HG03095 (cell line): ENCODE results near the gene KCNC3.
"Not testable (repeated sequence)": the region's sequence is repeated elsewhere in the genome, so short reads cannot be mapped to it uniquely, and the experiment has no call there.

Experiments
- ATAC-seq: cut with Tn5 transposase; IDR thresholded peaks from one replicate; pipeline ENCODE4 v1.9.1; 2021; ENCODE audit warnings: moderate library complexity; ENCODE audit not compliant: unreplicated experiment

Gene KCNC3

DNA sequence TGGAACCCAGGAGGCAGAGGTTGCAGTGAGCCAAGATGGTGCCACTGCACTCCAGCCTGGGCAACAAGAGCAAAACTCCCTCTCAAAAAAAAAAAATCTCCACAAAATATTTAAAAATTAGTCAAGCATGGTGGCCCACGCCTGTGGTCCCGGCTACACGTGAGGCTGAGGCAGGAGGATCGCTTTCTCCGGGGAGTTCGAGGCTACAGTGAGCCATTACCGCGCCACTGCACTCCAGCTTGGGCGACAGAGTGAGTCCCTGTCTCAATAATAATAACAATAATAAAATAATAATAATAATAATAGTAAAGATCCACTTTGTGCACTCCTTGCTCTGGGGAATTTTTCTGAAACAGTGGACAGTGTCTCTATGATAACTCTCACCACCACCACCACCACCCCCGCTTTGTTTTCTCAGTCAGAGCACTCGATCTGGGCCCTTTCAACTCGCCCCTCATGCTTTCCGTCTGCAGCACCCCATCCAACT lies 27.6 kb upstream of the KCNC3 start:
- no peak for ATAC-seq

DNA sequence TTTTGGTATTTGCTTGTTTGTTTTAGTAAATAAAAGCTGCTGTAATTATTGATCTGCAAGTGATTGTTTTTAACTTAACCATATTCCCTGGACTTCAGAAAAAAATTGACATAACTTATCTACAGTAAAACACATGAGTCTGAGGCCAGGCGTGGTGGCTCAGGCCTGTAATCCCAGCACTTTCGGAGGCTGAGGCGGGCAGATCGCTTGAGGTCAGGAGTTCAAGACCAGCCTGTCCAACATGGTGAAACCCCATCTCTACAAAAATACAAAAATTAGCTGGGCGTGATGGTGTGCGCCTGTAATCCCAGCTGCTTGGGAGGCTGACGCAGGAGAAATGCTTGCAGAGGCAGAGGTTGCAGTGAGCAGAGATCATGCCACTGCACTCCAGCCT lies 24.3 kb upstream of the KCNC3 start:
- ATAC-seq, result not testable (repeated sequence)

DNA sequence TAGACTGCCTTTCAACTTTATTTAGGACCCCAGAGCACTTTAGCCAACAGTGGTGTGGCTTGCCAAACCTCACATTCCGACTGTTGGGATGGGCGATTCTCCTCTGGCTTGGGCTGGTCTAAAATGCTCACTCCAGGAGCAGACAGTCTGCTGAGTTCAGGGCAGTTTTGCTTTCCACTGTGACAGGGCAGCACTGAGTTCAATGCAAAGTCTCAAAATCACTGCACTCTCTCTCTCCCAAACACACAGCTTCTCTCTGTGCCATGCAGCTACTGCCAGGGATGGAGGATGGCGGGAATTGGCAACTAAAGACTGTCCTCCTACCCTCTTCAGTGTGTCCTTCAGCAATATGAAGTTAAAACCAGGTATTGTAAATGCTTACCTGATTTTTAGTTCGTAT lies 23.1 kb upstream of the KCNC3 start:
- ATAC-seq, result no peak

DNA sequence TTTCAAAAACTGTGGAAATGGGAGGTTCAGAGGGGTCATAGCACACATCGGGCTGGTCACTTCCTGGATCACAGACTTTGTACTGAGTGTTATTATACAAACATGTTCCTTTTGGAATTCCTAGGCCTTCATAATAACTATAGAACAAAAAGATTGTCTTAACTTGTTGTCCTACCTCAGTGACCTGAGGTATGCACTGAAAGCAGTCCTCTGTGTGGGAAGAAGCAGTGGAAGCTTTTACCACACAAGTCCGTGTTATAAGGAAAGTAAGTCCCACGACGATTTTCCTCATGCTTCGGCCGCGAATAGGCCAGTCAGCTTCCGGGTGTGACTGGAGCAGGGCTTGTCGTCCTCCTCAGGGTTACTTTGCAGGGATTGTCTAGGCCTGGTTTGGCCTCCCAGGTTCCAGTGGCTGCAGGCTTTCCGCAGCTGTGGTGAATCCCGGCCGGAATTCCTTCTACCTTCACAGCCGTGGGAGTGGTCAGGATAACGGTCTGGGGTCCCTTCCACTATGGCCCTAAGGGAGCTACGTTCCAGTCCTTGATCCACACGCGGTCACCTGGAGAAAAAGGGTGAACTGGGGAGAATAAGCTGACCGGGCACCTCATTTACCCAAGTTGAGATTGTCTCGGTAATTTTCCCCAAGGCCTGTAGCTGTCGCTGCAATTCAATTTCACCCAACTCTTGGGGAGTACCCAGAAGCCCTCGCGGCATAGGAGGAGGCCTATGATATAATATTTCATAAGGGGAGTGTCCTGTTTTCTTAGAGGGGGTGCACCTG lies 20.3 kb upstream of the KCNC3 start:
- ATAC-seq, result no peak

DNA sequence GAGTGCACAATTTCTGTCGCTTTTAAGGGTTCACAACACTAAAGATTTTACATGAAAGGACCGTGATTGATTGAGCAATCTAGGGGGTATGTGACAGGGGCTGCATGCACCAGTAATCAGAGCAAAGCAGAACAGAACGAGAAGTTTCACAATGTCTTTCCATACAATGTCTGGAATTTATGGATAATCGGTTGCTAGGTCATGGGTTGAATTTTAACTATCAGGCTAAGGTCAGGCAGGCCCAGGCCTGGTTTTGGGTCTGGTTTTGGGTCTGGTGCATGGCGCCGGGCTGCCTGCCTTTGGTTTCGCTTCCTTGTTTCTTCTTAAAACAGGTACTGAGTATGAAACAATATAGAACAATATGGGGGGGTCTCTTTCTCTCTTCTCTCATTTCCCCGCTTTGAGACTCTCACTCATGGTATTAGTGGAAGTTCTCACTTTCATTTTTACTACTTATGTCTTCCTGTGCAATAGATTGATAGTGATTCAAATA lies 18.0 kb upstream of the KCNC3 start:
- ATAC-seq, result not testable (repeated sequence)

DNA sequence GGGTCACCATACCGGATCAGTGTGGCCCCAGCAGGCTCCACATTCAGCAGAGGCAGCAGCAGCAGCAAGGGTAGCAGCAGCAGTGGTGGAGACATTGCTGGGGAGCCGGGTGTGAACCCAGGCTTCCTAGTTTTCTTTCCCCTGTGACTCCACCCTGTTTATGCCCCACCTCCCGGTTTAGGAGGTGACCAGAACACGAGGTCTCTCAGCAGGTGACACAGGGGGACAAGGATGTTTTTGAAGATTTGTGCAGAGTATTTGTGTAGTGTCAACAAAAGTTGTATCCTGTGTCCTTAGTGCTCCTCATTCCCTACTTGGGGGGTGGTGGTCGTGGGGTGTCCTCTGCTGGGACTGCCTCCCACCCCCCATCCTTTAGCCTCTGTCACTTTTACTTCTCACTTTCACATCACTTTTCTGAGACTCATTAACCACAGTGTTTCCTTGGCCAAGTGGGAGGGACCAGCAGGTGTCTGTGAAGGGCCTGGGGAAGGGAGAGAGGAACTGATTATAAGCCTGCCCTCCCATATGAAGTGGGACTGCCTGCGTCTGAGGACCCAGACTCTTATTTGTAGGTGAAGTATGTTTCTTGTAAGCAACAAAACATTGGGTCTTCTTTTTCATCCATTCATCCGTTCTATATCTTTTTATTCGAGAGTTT lies 15.6 kb upstream of the KCNC3 start:
- no peak for ATAC-seq

DNA sequence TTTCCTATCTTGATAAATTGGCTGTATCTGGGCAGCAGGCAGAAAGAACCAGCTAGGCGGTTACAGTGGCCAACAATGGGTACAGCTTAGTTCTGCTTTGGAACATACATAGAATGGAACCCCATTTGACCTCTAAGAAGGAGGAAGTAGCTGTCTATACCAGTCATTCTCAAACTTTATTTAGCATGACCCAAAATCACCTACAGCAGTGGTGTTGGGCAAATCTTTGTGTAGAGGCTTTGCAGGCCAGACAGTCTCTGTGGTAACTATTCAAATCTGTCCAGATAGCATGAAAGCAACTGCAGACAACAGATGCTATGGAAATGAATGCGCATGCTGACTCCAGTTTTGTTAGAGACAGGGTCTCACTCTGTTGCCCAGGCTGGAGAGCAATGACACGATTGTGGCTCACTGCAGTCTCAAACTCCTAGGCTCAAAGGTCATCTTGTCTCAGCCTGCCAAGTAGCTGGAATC lies 12.0 kb upstream of the KCNC3 start:
- peak; percentile 49 for ATAC-seq

DNA sequence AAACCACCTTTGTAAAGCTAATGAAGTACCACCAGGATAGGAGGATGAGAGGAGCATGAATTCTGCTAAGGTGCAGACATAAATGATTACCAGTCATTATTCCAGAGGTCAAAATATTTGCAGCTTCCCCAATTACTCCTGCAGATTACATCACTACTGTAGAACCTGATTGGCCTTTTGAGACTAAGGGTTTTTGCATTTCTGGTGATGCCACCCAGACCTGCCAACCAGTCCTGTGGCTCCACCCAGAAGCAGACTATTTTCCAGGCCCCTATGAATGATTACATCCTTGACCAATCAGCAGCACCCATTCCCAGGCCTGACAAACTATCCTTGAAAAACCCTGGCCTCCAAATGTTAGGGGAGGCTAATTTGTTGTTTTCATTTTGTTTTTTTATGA lies 11.2 kb upstream of the KCNC3 start:
- ATAC-seq, result no peak

DNA sequence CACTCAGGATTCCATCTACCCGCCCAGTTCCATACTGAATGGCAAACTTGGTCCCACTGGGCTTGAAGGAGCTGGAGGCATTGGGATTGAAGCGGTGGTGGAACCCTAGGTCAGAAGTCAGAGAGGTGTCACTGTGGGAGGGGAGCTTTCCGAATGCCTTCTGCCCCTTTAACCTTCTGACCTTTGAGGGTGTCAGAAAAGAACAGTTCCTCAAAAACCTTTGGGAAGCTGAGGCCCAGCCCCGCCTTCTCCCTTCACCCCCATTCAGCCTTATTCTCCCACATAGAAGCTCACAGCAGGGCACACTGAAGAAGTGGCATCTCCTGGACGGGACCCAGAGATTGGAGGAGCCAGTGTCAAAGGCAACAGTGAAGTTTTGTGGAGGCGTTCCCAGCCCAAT lies 7.9 kb upstream of the KCNC3 start:
- ATAC-seq, result not testable (repeated sequence)

DNA sequence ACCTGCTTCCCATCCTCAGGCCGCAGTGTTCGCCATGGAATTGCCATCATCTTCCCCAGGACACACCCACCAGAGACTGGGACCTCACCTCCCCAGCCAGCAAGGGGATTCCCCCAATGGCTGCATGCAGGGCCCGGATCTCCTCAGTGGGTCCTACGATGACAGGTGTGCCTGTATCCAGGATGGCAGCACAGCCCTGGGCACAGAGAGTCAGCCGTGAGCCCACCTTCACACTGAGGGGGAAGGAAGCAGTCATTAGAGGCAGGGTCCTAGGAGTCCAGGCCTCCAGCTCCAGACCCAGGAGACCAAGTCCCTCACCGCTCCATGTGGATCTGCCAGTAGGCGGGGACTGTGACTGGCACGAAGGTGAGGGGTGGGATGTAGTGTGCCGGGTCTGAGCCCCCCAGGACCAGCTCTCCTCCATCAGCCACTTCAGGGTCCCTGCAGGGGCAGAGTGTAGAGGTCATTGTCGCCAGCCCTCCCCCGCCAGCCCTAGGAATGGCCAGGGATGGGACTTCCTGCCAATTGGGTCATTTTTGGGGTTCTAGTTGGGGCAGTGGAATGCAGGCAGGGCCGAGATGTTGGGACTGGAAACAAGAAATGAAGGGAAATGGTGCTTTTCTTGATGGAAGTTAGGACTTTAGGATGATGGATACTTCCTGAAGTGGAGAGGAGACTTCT lies 5.7 kb upstream of the KCNC3 start:
- ATAC-seq, result no peak

DNA sequence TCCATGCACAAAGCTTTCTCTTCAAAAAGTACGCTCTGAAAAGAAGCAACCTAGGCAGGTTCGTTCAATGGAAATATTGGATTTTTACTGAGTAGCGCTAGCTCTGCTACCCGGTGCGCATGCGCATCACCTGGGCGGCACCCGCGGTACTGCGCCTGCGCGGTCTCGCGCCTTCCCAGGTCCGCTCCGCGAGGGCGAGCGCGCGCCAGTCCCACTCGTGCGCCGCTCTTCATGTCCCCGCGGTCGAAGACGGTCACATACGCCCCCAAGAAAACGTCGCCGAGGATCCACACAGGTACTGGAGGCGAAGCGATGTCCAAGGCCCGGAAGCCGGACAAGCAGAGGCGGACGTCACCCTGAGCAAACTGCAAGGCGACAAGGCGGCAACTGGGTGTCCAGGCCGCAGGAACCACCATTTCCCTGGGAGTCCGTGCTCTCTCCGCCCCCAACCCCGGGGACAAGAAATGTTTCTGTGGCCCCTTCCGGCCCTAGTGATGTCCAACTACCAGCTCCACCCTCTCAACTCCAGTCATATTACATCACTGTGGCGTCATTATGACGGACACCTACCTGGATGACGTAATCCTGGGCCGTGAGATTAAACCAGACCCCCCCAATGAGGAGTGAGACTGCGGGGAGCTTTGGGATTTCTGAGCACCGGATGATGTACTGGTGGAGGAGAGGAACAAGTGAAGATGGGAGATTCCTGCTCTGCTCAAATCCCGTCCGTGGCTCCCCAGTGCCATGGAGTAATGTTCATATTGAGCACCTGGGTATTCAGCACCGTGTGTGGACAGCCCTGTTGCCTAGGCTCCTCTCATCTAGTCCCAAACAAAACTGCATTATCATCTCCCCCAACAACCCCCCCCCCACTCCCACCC lies 4.8 kb upstream of the KCNC3 start:
- ATAC-seq, result peak; percentile 6

DNA sequence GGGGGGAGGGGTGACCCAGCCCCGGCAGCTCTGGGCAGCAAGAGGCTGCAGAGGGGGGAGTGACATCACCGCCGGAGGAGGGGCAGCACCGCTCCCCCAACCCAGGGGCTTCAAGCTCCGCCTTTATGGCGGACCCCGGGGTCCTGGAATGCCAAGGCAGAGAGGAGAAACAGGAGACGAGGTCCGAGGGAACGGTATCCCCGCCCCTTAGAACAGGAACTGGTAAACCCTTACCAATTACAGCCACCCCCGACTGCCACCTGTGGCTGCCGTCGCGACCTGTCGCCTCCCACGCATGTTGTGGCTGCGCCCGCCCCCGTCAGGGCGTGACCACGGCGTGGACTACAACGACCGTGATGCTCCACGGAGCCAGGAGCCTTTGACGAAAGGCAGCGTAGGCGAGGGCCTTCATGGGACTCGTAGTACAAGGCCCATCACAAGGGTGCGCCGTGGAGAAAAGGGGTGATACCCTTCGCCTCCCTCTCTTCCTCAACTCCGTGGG lies 4.1 kb upstream of the KCNC3 start:
- peak; percentile 35 for ATAC-seq

DNA sequence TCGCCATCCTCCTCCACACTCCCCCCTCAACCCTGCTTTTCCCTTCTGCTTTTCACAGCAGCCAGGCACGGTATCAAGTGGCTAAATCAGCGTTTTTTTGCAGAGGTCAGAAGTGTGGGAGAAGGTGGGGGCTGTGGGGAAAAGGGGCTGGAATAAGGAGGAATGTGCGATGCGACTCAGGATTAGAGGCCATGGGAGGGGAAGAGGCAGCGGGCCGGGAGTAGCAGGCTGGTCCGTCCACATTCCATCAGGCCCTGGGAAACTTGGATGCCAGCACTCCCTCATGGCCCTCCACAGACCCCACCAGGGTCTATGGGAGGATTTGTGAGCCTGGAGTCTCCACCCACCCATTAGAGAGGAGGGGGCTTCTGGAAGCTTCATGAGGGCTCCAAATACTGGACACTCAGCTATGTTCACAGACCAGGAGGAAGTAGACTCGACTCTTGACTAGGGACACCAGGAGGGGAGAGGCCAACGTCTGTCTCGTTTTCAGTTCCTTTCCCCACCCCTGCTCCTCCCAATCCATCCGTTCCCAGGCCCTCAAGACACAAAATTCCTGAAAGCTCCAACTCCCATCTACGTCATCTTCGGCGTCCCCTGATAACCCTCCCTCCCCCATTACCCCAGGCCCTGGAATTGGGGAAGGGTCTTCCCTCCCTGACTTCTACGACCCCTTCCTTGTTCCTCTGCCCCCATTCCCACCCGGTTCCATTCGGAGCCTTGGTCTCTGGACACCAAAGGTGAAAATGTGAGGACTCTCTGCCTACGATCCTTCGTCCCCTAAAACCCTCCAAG lies 3.3 kb upstream of the KCNC3 start:
- no peak for ATAC-seq

DNA sequence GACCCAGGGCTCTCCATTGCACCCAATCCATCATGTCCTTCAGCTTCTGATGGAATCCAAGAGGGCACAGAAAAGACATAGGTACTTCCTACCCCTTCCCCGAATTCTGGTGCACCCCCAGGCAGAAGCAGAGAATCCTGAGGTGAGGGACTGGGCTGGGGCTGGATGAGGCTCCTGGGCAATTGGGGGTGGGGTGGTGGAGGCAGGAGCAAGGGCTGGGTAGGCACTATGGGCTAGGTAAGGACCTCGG lies 2.7 kb upstream of the KCNC3 start:
- ATAC-seq, result no peak

DNA sequence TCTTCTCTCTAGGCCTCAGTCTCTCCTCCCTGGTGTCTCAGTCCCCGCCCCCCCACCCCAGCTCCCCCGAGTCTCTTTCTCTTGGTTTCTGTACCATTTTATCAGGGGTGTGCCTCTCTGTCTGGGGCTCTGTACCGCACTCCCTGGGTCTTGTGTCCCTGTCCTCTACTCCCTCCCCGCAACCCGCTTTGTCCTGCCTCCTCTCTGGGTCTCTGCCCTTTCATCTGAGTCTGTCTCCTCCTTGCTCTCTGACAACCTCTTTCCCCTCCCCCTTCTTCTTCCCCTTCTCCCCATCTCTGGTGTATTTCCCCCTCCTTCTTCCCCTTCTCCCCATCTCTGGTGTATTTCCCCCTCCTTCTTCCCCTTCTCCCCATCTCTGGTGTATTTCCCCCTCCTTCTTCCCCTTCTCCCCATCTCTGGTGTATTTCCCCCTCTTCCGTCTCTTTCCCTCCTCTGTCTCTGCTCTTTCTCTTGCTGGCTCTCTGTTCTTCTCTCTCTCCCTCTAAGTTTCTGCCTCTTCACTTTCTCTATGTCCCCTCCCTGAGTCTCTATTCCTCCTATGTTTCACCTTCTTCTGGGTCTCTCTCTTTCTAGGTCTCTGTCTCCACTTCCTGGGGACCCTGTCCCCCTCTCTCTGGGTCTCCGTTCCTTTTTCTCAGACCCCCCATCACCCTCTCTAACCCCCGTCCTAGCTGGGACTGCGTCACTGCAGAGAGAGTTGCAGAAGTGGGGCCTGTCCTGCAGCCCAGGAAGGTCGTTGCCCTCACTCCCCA lies 2.2 kb upstream of the KCNC3 start:
- ATAC-seq, result no peak

DNA sequence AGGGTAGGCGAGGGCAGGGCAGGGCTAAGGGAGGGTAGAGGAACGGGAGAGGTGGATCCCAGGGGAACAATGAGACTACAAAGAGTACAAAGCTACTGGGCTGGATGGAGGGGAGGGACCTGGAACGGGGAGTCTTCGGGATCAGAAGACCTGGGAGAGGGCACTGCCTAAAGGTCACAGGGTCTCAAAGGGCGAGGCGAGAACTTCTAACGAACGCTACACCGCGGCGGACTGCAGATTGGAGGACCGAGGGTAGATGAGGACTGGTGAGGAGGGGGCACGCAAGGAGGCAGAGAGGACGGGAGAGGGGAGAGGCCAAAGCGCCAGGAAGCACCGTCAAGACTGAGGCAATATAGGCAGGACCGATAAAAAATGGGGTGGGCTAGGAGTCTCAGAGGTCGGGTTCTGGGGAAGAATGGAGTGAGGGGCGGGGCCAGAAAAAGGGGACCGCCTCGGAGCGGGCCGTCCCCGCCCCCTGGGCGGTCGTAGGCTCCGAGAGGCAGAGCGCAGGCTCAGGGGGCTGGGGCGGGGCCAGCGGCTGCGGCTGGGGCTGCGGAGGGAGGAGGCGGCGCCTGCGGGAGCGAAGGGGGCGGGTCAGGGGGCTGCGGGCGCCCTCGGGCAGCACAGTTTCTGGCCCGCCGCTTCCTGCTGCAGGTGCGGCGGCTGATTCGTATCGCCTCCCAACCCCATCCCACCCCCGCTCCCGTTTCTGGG lies 1.3 kb upstream of the KCNC3 start:
- peak; percentile 30 for ATAC-seq

DNA sequence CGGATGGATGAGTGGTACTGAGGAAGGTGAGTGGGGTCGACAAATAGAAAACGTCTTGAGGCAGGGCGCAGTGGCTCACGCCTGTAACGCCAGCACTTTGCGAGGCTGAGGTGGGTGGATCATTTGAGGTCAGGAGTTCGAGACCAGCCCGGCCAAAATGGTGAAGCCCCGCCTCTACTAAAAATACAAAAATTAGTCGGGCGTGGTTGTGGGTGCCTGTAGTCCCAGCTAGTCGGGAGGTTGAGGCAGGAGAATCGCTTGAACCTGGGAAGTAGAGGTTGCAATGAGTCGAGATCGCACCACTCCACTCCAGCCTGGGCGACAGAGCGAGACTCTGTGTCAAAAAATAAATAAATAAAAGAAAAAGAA lies 733 bp upstream of the KCNC3 start:
- not testable (repeated sequence) for ATAC-seq

DNA sequence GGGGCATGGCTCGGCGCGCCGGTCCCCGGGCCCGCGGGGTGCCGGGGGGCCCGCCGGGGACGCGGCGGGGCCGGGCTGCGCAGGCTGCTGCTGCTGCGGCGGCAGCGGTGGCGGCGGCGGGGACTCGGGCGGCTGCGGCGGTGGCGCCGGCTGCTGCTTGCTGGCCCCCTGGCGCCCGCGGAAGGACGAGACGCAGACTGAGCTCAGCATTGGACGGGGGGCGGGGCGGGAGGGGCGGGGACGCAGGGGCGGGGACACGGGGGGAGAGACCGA lies 368 bp downstream of the KCNC3 start:
- ATAC-seq, result peak; percentile 6
